HG03108 (cell line): Measurements from ENCODE around the gene PRPF18.
A peak's percentile ranks its signal among the peaks of the same experiment; 100 is the strongest.

Experiments
- ATAC-seq: cut with Tn5 transposase; IDR thresholded peaks from one replicate; pipeline ENCODE4 v1.9.1; 2021; ENCODE audit warnings: moderate library complexity; ENCODE audit not compliant: unreplicated experiment

Gene PRPF18

GRCh38 chr10:13637303-13637856 lies 50.6 kb downstream of the PRPF18 start:
- ATAC-seq = no peak

DNA sequence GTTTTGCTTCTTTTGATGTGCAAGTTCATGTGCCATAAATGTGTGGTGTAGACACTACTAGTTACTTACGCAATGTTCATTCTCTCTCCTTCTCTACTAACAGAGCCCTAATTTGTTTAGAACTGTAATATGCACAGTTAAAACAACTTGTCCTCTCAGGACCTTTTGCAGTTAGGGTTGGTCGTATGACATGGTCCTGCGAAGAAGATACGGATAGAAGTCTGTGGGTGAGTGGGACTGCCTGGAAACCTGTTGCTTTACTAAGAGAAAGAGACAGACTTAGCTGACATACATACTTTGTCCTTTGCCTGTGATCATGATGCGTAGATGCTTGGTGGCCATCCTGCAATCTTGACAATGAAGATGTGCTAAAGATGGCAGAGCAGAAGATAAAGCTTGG lies 51.1 kb downstream of the PRPF18 start:
- no peak for ATAC-seq

GRCh38 chr10:13642293-13642692 lies 55.5 kb downstream of the PRPF18 start:
- no peak for ATAC-seq

DNA sequence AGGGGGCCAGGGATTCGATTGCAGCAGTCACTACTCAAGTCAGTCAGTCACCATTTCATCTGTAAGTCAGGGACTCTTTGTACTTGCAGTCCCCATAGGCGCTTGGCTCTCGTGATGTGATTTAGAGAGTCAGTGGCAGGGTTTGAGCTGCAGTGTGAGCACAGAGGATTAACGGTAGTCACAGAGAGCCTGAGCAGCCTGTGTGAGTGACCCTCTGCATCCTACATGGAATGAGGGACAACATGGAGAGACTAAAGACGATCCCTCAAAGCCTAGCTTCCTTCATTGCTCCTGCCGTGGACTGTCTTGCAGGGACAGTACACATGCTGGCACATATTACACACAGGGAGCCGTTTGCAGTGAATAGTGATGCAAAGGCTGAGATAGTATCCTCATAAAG lies 56.3 kb downstream of the PRPF18 start:
- ATAC-seq = no peak

DNA sequence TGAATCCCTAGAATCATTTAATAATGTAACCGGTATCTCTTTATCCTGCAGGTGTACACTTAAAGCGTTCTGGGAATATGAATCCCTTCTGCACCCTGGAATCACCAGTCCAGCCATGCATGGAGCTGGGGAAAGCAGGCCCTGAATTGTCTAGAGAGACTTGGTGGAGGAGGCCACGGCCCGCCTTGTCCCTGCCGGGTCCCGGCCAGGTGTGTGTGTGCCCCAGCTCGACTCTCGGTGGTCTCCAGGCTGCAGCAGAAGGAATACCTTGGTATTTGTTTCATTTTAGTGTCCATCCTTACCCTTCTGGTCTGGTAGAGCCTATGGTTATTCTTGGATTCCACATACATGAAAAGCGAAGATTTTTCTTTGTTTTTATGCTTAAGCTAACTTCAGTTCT lies 58.1 kb downstream of the PRPF18 start:
- no peak for ATAC-seq

GRCh38 chr10:13648425-13648824 lies 61.7 kb downstream of the PRPF18 start:
- no peak for ATAC-seq

GRCh38 chr10:13649844-13650520 lies 63.2 kb downstream of the PRPF18 start:
- ATAC-seq = peak; percentile 49

DNA sequence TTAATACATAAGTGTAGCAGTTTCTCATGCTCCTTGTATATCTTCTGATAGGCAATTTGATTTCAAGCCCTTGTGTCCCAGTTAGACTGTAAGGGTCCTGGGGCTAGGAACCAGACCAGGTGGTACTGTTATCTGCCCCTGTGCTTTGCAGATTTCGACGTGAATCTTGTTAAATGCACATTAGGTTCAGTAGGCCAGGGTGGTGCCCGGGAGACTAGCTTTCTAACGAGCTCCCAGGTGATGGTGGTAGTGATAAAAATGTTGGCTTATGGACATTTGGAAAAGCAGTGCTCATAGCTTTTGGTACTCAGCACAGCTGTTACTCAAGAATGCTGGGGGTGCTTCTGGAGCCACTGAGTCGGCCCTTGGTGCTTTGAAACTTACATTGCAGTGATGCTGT lies 64.2 kb downstream of the PRPF18 start:
- ATAC-seq = no peak

DNA sequence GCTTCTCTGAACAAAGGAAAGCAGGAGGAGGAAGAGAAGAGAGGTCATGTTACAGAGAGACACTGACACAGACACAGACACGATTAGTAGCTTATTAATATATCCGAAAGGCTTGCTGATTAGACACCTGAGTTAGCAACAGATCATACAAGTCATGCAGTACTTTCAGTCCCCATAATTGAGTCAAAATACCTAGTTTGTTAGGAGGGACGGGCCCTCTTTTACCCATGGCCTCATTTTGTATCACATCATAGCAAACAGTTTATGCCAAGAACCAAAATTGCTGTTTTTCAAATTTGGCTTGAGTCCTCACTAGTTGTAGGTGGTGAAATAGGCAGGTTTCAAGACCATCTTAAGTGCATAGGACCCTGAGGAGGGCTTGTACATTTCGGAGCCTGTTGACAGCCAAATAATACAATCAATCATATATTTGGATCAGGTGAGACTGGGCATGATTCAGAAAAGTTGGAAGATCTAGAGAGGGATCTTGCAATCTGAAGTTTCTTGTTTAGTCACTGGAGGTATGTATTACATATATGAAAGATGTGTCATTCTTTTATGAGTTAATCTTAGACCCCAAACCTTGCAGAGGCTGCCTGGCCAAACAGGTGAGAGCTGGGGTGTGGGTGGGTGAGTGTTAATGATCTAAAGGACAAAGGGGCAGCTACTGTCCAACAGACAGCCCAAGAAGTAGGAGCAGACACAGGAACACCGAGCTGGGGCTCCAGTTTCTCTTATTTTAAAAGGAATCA lies 65.4 kb downstream of the PRPF18 start:
- no peak for ATAC-seq

DNA sequence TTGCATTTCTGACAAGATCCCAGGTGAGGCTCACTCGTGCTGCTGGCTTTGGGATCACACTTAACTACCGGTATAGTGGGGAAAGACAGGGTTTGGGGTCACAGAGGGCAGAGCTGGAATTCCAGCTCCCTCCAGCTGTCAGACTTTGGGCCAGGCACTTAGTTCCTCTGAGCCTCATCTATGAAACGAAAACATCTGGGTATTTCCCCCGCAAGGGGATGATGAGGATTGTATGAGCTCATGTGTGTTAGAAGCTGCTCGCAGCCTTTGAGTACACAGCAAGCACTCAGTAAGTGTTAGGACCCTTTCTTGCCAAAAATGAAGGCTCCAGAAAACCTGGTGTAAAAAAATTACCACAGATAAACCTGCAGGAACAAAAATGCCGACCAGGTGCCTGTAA lies 66.1 kb downstream of the PRPF18 start:
- ATAC-seq = no peak

DNA sequence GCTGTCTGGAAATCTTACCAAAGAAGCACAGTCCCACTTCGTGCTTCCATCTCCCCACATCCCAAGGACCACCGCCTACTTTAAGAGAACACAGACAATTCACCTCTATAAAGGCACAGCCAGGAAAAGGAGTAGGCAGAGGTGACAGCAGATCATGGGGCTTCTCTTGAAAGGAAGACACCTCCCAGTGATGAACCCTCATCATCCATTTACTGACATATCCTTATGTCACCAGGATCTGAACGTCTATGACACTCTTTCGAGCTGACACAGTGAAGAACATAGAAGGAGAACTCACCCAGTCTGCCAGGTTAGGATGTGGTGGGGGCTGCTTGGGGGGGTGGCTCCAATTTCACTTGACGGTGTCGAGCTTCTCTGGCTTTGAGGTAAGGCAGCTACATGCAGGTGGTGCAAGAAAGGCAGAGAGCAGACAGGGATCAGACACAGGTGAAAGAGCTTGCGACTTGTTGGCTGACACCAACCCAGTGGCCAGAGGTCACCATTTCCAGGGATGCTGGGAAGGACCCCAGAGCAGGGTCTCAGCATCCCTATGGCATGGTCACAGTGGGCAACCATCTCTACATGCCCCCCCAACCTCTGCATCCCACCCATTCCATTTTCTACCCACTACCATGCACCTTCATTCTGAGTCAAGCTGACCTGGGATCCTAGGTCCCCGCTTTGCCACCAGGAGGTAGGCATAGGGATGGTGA lies 67.5 kb downstream of the PRPF18 start:
- no peak for ATAC-seq

GRCh38 chr10:13654846-13655245 lies 68.1 kb downstream of the PRPF18 start:
- no peak for ATAC-seq

DNA sequence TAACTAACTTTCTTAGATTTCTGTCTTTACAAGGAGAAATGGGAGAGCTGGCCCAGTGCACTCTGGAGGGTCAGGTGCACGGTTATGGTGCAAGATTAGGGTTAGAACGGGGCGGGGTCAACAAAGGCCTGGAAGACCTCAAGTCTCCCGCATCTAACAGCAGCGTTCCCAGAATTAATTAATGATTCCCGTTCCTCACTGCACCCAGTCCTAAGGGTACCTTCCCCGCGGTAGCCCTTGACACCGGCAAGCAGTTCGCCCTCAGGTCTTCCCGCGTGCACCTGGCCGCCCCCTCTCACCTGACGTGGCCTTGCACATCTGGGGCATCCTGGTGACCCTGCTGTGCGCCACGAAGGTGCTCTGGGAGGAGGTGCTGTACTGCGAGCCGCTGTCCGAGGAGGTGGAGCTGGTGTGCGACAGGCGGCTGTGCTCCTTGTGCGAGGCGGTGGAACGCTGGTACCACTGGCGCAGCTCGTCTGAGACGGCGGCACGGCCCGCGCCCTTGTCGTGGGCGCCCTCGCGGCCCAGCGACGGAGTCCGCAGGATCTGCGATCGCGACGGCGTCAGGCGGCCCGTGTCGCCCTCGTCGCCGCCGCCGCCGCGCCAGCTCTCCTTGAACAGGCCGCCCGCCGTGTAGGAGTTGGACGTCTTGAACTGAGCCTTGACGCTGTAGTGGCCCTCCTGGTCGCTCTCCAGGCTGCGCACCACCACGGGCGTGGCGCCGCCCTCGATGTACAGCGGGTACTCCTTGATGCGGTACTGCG lies 69.8 kb downstream of the PRPF18 start:
- no peak for ATAC-seq

DNA sequence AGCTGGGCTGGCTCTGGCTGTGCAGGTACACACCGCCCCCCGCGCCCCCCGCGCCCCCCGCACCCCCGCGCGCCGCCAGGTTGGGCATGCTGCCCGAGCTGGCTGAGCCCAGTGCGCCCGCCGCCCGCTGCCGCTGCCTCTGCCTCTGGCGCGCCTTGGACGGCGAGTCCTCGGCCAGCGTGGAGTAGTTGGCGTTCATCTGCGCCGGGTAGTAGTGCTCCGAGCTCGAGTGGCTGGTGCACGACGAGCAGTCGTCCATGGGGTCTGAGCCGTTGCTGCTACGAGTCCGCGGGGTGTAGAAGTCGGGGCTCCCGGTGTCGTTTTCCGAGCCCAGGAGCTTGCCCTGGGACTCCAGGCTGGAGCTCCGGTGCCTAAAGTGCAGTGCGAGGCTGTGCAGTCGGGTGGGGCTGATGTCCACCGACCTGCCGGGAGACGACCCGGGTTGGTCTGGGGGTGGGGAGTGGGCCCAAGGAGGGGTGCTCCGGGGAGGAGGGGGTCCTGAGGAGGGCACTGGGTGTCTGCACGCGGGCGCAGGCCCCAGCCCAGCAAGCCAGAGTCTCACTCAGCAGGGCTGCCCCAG lies 70.4 kb downstream of the PRPF18 start:
- no peak for ATAC-seq

- ATAC-seq = no peak
Observed at GRCh38 chr10:13658264-13658663, 71.5 kb downstream of the PRPF18 start.

DNA sequence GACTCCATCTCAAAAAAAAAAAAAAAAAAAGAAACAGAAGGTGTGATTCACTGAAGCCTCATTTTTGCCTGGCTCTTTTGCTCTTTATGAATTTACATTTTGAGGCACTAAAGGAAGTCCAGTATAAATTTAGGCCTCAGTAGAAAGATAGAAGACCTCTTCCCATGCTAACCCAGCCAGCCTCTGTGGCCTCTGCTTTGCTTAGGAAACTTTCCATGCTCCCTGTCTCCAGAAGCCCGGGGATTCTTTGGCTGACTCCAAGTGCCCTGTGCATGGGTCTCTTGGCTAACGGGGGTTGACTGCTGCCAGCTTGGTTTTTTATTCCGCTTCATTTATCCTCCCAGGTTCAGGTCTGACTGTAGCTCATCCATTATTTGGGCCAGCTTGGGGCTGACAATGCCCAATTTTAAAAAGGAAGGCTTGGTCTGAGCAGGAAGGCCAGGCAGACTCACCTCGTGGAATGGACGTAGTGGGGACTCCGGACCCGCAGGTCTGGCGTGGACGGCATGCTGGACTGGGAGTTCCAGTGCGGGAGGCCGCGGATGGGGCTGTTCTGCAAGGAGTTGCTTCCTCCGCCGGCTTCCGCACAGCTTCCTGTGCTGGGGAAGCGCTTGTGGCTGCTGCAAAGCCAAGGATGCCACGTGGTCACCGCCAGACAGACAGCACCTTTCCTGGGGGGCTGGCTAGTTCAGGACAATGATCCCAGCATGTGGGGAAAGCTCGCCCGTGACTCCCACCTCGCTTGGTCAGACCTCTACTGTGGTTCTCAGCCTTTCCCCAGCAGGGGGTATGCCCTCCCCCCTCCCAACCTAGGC lies 72.3 kb downstream of the PRPF18 start:
- no peak for ATAC-seq

- ATAC-seq = no peak
Observed at GRCh38 chr10:13659887-13660550, 73.3 kb downstream of the PRPF18 start.

DNA sequence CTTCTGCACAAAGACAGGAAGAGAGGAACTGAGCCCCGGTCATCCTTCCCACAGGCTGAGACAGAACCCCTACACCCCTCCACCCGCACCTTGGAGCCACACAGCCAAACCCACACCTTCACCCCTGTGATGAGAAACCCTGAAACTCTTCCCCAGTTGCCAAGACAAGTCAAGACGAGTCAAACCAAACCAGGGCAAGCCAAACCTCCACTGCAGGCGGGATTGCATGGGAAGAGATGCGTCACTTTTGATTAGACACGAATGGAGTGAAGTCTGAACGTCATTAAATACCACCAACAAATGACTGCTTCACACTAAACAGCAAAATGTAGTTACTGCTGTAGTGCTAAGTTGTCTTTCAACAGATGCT lies 73.8 kb downstream of the PRPF18 start:
- ATAC-seq = no peak

DNA sequence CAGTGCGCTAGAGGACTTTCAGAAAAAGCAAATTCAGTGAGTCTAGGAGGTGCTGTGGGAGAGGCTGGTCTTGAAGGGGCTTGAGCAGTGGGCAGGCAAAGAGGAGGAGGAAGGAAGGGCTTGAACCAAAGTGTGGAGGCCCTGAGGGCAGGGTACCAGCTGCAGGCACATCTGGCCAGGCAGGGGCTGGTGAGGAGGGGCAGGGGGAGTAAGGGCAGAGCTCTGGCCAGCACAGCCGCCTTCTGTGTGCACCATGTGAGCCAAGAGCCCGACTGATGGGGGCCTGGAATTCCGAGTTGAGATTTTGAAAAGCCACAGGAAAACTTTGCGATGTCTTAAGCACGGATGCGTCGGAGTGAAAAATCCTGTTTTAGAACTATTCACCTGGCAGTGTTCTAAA lies 74.5 kb downstream of the PRPF18 start:
- no peak for ATAC-seq
